Activated effector memory CD4-positive, alpha-beta T cell treated with anti-CD3 and anti-CD28 coated beads, Interleukin-2, amount 50 U/mL, for 16 hours (primary cell): ENCODE data around the gene DNAJC22.
"Not testable (repeated sequence)": the region's sequence is repeated elsewhere in the genome, so short reads cannot be mapped to it uniquely, and the experiment has no call there.

Source experiments
- DNase-seq: peaks from one replicate; pipeline ENCODE4 v3.0.0-alpha.2; 2020

Gene DNAJC22

GRCh38 chr12:49346659-49347310 lies at the start of gene DNAJC22:
TSS of gene DNAJC22 (plus strand) at chr12:49346888. CDS start at chr12:49348873, 1,985 bp downstream.
- DNase-seq, result peak; percentile 74

- DNase-seq, result no peak
Measured at GRCh38 chr12:49297695-49298060, 49.0 kb upstream of the DNAJC22 start.

- no peak for DNase-seq
Measured at GRCh38 chr12:49298160-49298559, 48.5 kb upstream of the DNAJC22 start.

GRCh38 chr12:49301760-49302159 lies 44.9 kb upstream of the DNAJC22 start:
- DNase-seq, result no peak

GRCh38 chr12:49304161-49304560 lies 42.5 kb upstream of the DNAJC22 start:
- no peak for DNase-seq

GRCh38 chr12:49305762-49306510 lies 40.8 kb upstream of the DNAJC22 start:
- no peak for DNase-seq

GRCh38 chr12:49309386-49309785 lies 37.3 kb upstream of the DNAJC22 start:
- no peak for DNase-seq

- DNase-seq, result not testable (repeated sequence)
Measured at GRCh38 chr12:49310451-49311000, 36.2 kb upstream of the DNAJC22 start.

- no peak for DNase-seq
Measured at GRCh38 chr12:49314811-49315210, 31.9 kb upstream of the DNAJC22 start.

- DNase-seq, result not testable (repeated sequence)
Measured at GRCh38 chr12:49317118-49317517, 29.6 kb upstream of the DNAJC22 start.

GRCh38 chr12:49320411-49321103 lies 26.1 kb upstream of the DNAJC22 start:
- DNase-seq, result peak; percentile 44

- DNase-seq, result no peak
Measured at GRCh38 chr12:49322367-49322707, 24.4 kb upstream of the DNAJC22 start.

- DNase-seq, result peak; percentile 99
Measured at GRCh38 chr12:49322708-49323523, 23.8 kb upstream of the DNAJC22 start, which contains the start of gene TROAP. TSS of gene TROAP (plus strand) at chr12:49323255. CDS start at chr12:49323609, 354 bp downstream.

- DNase-seq, result peak; percentile 60
Measured at GRCh38 chr12:49323524-49324097, 23.1 kb upstream of the DNAJC22 start.

GRCh38 chr12:49325606-49326005 lies 21.1 kb upstream of the DNAJC22 start:
- DNase-seq, result no peak

- DNase-seq, result no peak
Measured at GRCh38 chr12:49327368-49327767, 19.3 kb upstream of the DNAJC22 start.

- DNase-seq, result no peak
Measured at GRCh38 chr12:49327887-49328286, 18.8 kb upstream of the DNAJC22 start.

- no peak for DNase-seq
Measured at GRCh38 chr12:49328816-49329215, 17.9 kb upstream of the DNAJC22 start.

GRCh38 chr12:49330032-49330619 lies 16.6 kb upstream of the DNAJC22 start:
- peak; percentile 33 for DNase-seq

- DNase-seq, result peak; percentile 50
Measured at GRCh38 chr12:49330631-49331379, 15.9 kb upstream of the DNAJC22 start.
